Muscle of back (tissue), 11 donors: Measurements from ENCODE around the gene AGXT2. TPM values are rescaled to one million over a fixed set of nuclear protein-coding genes. Genes with fewer than 3 reads are reported as not detected.

Experiments
- DNase-seq, 3 donors: peaks; one replicate each; pipeline versions ENCODE4 v3.0.0 to v3.0.0-alpha.2; 2013
- polyA plus RNA-seq, 10 donors: library from polyadenylated mRNA; unstranded; fragments of 120-200 nt; gene quantifications; one replicate each; pipeline ENCODE4 v1.2.1, GENCODE V29; 2013; ENCODE audit not compliant: insufficient read length in 10 of 10

AGXT2 gene
- polyA plus RNA-seq, 10 donors, result not detected

- DNase-seq, result no peak
Observed at GRCh38 chr5:34968258-34968657, 79.5 kb downstream of the AGXT2 start.

GRCh38 chr5:34967540-34967939 is 80.2 kb downstream of the AGXT2 start:
- no peak for DNase-seq

- DNase-seq, result no peak
Observed at GRCh38 chr5:34959323-34959722, 88.4 kb downstream of the AGXT2 start.

- DNase-seq, result peak; percentile 6 to 40 (median 15)
Observed at GRCh38 chr5:34957857-34958690, 89.7 kb downstream of the AGXT2 start.

GRCh38 chr5:34957321-34957720 is 90.4 kb downstream of the AGXT2 start:
- no peak for DNase-seq

Other genes starting within 250 kb of the AGXT2 start
- gene TTC23L, start 208.8 kb downstream of the AGXT2 start, polyA plus RNA-seq, result under 1 TPM in 9 of 10 donors, not detected in 1; 0.11 to 0.59 (median 0.30) TPM
- gene RAD1, start 132.4 kb downstream of the AGXT2 start, polyA plus RNA-seq, result 10 to 100 TPM; 20.2 to 27.2 (median 24.5) TPM
- 10 to 100 TPM; 30.3 to 39.2 (median 35.1) TPM for gene BRIX1, start 132.2 kb downstream of the AGXT2 start, polyA plus RNA-seq
- gene DNAJC21, start 118.4 kb downstream of the AGXT2 start, polyA plus RNA-seq, result 10 to 100 TPM; 38.6 to 55.1 (median 47.9) TPM
- 1 to 10 TPM in 1 of 10 donors, under 1 TPM in 9; 0.18 to 1.1 (median 0.66) TPM for gene PRLR, start 182.5 kb upstream of the AGXT2 start, polyA plus RNA-seq